Measurements from ENCODE around the gene ZSWIM6. TPM values are rescaled to one million over a fixed set of nuclear protein-coding genes. Genes with fewer than 3 reads are reported as not detected.

Gene ZSWIM6
- total and polyA plus RNA-seq, 4 donors: 5.9 to 21.6 (median 13.3) TPM

DNA sequence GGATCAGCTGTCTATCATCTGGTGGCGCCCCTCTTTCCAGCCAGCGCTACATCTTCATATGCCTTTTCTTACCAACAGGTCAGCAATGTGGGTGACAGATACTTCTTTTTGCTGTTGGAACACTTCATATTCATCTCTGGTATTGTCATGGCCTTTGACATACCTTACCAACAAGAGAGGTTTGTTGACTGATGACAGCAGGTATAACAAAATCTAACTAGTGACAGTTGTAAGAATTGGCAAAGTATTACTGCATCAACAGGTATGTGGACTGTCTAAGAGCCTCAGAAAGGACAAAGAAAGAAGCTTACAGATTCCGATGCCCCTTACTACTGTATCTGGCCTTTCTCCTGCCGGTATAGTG lies 29.9 kb upstream of the ZSWIM6 start:
- ATAC-seq (ENCODE audit: insufficient read depth, low FRiP score) (no peak), DNase-seq (no peak)
- Histone ChIP-seq H3K4me1 (ENCODE audit: control insufficient read depth in 5 of 5, insufficient read depth in 5 of 5, low read length in 5 of 5) (peaks cover 0 to 69% (median 8%) of the 10 kb centered on the region in 5 donors), H3K9ac (ENCODE audit: insufficient read depth in 1 of 2, low read length in 2 of 2) (peak overlapping the region in 1 of 2 donors; percentile 82), H3K9me3 (ENCODE audit: control insufficient read depth in 4 of 4, insufficient read depth in 3 of 4, low read length in 3 of 4) (no peaks in the 10 kb centered on the region), H3K27ac (ENCODE audit: low read depth in 1 of 2, low read length in 1 of 2) (peak overlapping the region in 1 of 2 donors; percentile 69), H3K27me3 (ENCODE audit: control insufficient read depth in 3 of 3, insufficient read depth in 3 of 3, low read length in 2 of 3) (no peaks in the 10 kb centered on the region), H3K4me3 (no peak overlapping the region), H3K36me3 (ENCODE audit: control insufficient read depth in 4 of 4, insufficient read depth in 4 of 4, low read length in 4 of 4) (no peaks in the 10 kb centered on the region)
- TF ChIP-seq, protein P1, sequence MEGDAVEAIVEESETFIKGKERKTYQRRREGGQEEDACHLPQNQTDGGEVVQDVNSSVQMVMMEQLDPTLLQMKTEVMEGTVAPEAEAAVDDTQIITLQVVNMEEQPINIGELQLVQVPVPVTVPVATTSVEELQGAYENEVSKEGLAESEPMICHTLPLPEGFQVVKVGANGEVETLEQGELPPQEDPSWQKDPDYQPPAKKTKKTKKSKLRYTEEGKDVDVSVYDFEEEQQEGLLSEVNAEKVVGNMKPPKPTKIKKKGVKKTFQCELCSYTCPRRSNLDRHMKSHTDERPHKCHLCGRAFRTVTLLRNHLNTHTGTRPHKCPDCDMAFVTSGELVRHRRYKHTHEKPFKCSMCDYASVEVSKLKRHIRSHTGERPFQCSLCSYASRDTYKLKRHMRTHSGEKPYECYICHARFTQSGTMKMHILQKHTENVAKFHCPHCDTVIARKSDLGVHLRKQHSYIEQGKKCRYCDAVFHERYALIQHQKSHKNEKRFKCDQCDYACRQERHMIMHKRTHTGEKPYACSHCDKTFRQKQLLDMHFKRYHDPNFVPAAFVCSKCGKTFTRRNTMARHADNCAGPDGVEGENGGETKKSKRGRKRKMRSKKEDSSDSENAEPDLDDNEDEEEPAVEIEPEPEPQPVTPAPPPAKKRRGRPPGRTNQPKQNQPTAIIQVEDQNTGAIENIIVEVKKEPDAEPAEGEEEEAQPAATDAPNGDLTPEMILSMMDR (IDR thresholded peaks at IDR 0.05; ENCODE audit: control extremely low read depth, extremely low read depth): no peak
- WGBS, 2 donors: 92 to 94% methylated on average over 4 of the region's 4 CpGs

DNA sequence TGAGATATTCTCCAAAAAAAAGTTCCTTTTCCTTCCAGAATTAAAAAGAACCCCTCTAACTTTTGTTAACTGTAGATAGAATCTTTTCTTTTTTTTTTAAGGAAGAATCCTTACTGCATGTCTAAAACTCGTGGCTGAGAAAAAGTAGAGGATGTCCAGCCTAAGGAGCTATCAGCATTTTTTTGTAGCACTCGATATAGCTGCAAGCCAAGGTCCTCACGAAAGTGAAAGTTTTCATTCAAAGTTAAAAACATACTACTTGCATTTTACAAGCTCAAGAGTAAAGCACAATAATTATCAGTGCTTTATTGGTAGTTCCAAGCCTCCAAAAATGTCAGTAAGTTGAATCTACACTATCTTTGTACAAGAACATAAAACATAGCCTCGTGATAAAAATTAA lies 28.7 kb upstream of the ZSWIM6 start:
- no peak for ATAC-seq (ENCODE audit: insufficient read depth, low FRiP score)
- 21 to 43% methylated on average over 4 of the region's 4 CpGs for WGBS, 2 donors
- H3K4me1 ChIP-seq (ENCODE audit: control insufficient read depth in 5 of 5, insufficient read depth in 5 of 5, low read length in 5 of 5): peaks cover 0 to 68% (median 8%) of the 10 kb centered on the region in 5 donors
- TF ChIP-seq, protein P1 (IDR thresholded peaks at IDR 0.05; ENCODE audit: control extremely low read depth, extremely low read depth): no peak
- peak overlapping the region in 1 of 2 donors; percentile 71 for H3K9ac ChIP-seq (ENCODE audit: insufficient read depth in 1 of 2, low read length in 2 of 2)
- H3K27ac ChIP-seq (ENCODE audit: low read depth in 1 of 2, low read length in 1 of 2): no peak overlapping the region
- H3K27me3 ChIP-seq (ENCODE audit: control insufficient read depth in 3 of 3, insufficient read depth in 3 of 3, low read length in 2 of 3): no peaks in the 10 kb centered on the region
- H3K9me3 ChIP-seq (ENCODE audit: control insufficient read depth in 4 of 4, insufficient read depth in 3 of 4, low read length in 3 of 4): no peaks in the 10 kb centered on the region
- H3K36me3 ChIP-seq (ENCODE audit: control insufficient read depth in 4 of 4, insufficient read depth in 4 of 4, low read length in 4 of 4): no peaks in the 10 kb centered on the region
- H3K4me3 ChIP-seq: no peak overlapping the region
- peak in 2 of 3 donors; percentile 57 to 60 for DNase-seq

DNA sequence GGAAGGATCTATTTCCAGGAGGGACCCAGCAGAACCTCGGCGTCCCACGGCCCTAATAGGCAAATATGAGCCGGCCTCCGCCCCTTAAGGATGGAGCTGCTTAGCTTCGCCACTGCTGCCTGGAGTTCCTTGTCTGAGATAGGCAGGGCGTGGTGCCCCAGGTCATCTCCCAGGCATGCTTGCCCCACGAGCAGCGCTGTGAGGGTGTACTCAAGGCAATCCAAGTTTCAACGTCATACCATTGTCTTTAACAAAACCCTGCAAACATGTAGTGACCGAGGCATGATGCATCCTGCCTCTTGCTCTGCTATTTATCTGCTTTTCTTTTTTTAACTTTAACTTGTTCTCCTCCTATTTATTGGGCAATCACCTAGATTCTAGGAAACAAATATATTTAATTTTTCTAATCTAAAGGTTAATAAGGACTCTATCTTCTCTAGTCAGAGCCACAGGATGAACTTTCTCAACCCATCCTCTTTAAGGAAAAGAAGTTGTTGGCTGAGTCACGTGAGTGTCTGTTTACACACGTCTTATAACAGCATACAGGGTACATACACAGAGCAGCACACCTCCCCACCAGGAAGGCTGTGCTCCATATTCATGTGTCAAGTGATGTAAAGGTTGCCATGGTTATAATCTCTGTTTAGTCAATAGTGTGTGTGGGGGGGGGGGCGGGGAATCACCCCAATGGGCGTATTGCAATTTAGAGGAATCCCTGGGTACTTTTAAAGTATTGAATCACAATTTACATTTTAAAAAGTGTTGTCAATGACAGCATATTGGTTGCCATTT lies 27.3 kb upstream of the ZSWIM6 start:
- DNase-seq (peak; percentile 64 to 71 (median 71)), ATAC-seq (ENCODE audit: insufficient read depth, low FRiP score) (peak; percentile 42)
- no peak overlapping the region for H3K4me3 ChIP-seq
- H3K9me3 ChIP-seq (ENCODE audit: control insufficient read depth in 4 of 4, insufficient read depth in 3 of 4, low read length in 3 of 4): no peaks in the 10 kb centered on the region
- H3K27me3 ChIP-seq (ENCODE audit: control insufficient read depth in 3 of 3, insufficient read depth in 3 of 3, low read length in 2 of 3): no peaks in the 10 kb centered on the region
- WGBS, 2 donors: 50 to 74% methylated on average over 15 of the region's 15 CpGs
- TF ChIP-seq, protein P1 (IDR thresholded peaks at IDR 0.05; ENCODE audit: control extremely low read depth, extremely low read depth): no peak
- no peak overlapping the region for H3K27ac ChIP-seq (ENCODE audit: low read depth in 1 of 2, low read length in 1 of 2)
- no peaks in the 10 kb centered on the region for H3K36me3 ChIP-seq (ENCODE audit: control insufficient read depth in 4 of 4, insufficient read depth in 4 of 4, low read length in 4 of 4)
- H3K4me1 ChIP-seq (ENCODE audit: control insufficient read depth in 5 of 5, insufficient read depth in 5 of 5, low read length in 5 of 5): peaks cover 0 to 54% (median 8%) of the 10 kb centered on the region in 5 donors
- H3K9ac ChIP-seq (ENCODE audit: insufficient read depth in 1 of 2, low read length in 2 of 2): no peak overlapping the region

All from lung (tissue), 12 donors.